ENCODE measurements around the gene CNKSR2.

GRCh38 chrX:21698272-21698671, 324.1 kb downstream of the CNKSR2 start:
- TF ChIP-seq CTCF (IDR thresholded peaks at IDR 0.05) (no peak), POLR2A (IDR thresholded peaks at IDR 0.05) (no peak)

Measured in lower leg skin (tissue), 3 donors.